LNCAP (cell line): Measurements from ENCODE around the gene TMEM131.

Experiments
- TF ChIP-seq, protein P1 (sequence below): fragments of 450-650 bp; IDR thresholded peaks from 2 replicates; pipeline ENCODE4 v1.5.1; 2017; ENCODE audit warnings: mild to moderate bottlenecking

TMEM131 gene

GRCh38 chr2:97711394-97711711, 284.4 kb downstream of the TMEM131 start:
- TF ChIP-seq, protein P1, sequence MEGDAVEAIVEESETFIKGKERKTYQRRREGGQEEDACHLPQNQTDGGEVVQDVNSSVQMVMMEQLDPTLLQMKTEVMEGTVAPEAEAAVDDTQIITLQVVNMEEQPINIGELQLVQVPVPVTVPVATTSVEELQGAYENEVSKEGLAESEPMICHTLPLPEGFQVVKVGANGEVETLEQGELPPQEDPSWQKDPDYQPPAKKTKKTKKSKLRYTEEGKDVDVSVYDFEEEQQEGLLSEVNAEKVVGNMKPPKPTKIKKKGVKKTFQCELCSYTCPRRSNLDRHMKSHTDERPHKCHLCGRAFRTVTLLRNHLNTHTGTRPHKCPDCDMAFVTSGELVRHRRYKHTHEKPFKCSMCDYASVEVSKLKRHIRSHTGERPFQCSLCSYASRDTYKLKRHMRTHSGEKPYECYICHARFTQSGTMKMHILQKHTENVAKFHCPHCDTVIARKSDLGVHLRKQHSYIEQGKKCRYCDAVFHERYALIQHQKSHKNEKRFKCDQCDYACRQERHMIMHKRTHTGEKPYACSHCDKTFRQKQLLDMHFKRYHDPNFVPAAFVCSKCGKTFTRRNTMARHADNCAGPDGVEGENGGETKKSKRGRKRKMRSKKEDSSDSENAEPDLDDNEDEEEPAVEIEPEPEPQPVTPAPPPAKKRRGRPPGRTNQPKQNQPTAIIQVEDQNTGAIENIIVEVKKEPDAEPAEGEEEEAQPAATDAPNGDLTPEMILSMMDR = no peak

DNA sequence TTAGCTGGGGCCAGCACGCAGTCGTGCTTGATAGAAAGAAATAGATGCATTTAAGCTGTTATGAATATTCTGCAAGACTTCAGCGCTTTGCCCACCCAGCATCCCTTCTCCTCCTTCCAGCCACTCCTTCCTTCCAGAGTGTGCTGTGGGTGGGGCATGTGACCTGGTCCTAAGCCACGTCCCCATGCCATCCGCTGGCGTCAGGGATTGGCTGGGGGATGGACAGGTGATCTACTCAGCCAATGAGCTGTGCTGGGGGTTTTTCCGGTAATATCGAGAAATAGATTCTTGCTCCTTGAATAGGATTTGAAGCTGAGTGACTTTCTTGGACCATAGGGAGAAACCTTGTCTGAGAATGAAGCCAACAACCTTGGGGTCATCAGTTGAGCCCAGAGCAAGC, 287.1 kb downstream of the TMEM131 start:
- TF ChIP-seq, protein P1 = no peak

DNA sequence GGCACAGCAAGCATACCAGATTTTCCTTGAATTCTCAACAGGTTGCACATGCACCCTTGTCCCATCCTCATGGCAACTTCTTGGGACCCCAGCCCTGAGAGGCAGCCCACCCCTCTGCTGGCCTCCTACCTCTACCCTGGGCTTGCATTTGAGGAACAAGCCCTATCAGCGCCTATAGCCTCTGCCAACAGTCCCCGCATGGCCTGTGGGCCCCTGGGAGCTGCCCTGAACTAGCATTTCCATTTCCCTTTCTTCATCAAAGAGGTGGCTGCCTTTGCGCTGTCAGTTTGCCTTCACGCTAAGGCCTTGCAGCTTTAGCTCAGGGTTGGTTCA, 287.7 kb downstream of the TMEM131 start:
- TF ChIP-seq, protein P1 = no peak

- TF ChIP-seq, protein P1 = no peak
Observed at GRCh38 chr2:97707362-97708047, 288.2 kb downstream of the TMEM131 start.

GRCh38 chr2:97706708-97707345, 288.9 kb downstream of the TMEM131 start:
- TF ChIP-seq, protein P1 = no peak
